BJ (cell line): Measurements from ENCODE around the gene MTMR2. TPM values are rescaled to one million over a fixed set of nuclear protein-coding genes. Genes with fewer than 3 reads are reported as not detected.

ENCODE experiments used
- CTCF ChIA-PET: fragments of 350-600 bp; formaldehyde crosslinking; extraction: SDS; loops from one replicate; lab custom pipeline; 2021; ENCODE audit warnings: antibody characterized with exemption, inconsistent platforms; lab: Yijun Ruan, JAX
- POLR2A ChIA-PET: fragments of 300-600 bp; sonication (Branson Sonifier 250); formaldehyde crosslinking; extraction: SDS; loops from one replicate; lab custom pipeline; 2021; ENCODE audit warnings: antibody characterized with exemption; lab: Charles Lee
- DNase-seq: peaks from one replicate; pipeline ENCODE4 v3.0.0-alpha.2; 2011; ENCODE audit warnings: low read depth
- H3K27me3 ChIP-seq: 2 replicates; pipeline ENCODE4 v1.6.0; 2011; ENCODE audit warnings: low read length; ENCODE audit not compliant: control insufficient read depth, insufficient read depth
- H3K36me3 ChIP-seq: 2 replicates; pipeline ENCODE4 v1.5.1; 2011; ENCODE audit warnings: low read length; ENCODE audit not compliant: control insufficient read depth, insufficient read depth
- H3K4me3 ChIP-seq: 2 replicates; pipeline ENCODE4 v1.5.1; 2011; ENCODE audit warnings: low read depth, mild to moderate bottlenecking, control low read depth, low read length
- CTCF ChIP-seq: IDR thresholded peaks from 2 replicates; pipeline ENCODE4 v1.5.1; 2011; ENCODE audit warnings: low read depth, mild to moderate bottlenecking, control low read depth, inconsistent platforms, low read length, moderate library complexity; ENCODE audit not compliant: insufficient read depth
- polyA plus RNA-seq: library from polyadenylated mRNA; depleted of rRNA; stranded (reverse); fragments of >200 nt; gene quantifications from 2 replicates; pipeline ENCODE4 v1.2.3, GENCODE V29; 2011

Gene MTMR2
- polyA plus RNA-seq, 1 experiment: 19.3 TPM

DNA sequence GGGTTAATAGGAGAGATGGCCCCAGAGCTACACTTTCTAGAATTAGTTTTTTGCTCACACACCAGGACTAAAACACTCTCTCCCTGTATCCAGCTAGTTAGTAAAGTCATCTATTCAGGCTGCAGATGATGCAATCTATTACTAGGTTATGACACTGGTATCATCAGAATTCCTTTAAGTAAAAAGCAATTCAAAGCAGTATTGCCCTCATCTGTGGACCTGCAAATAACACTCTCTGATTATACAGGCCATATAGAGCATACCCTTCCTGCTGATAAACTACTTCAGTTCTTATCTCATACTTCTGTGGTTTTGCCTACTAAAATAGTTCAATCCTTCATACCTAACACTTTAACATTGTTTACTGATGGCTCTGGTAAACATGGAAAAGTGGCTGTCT, 13.5 kb upstream of the MTMR2 start:
- no peak for TF ChIP-seq CTCF
- no peak for DNase-seq
- Histone ChIP-seq H3K4me3 (no peak overlapping the region), H3K36me3 (no peaks in the 10 kb centered on the region), H3K27me3 (no peaks in the 10 kb centered on the region)
- ChIA-PET POLR2A (no interaction called here), CTCF (interaction anchor here (1.0 kb wide), 2 partner anchors 32 to 88 kb away, joined by 3 to 5 read pairs; no protein-coding TSS in a partner anchor)

- Histone ChIP-seq H3K4me3 (no peak overlapping the region), H3K27me3 (no peaks in the 10 kb centered on the region), H3K36me3 (no peaks in the 10 kb centered on the region)
- ChIA-PET CTCF (no interaction called here), POLR2A (no interaction called here)
- TF ChIP-seq CTCF: no peak
- DNase-seq: no peak
These were observed 9.7 kb upstream of the MTMR2 start for GRCh38 chr11:95933594-95933993.

- DNase-seq: no peak
- CTCF ChIA-PET: no interaction called here
- POLR2A ChIA-PET: no interaction called here
- Histone ChIP-seq H3K27me3 (no peaks in the 10 kb centered on the region), H3K4me3 (no peak overlapping the region), H3K36me3 (no peaks in the 10 kb centered on the region)
- TF ChIP-seq CTCF: no peak
These were observed 8.0 kb upstream of the MTMR2 start for GRCh38 chr11:95931916-95932315.

GRCh38 chr11:95930948-95931347, 7.0 kb upstream of the MTMR2 start:
- Histone ChIP-seq H3K36me3 (no peaks in the 10 kb centered on the region), H3K27me3 (no peaks in the 10 kb centered on the region), H3K4me3 (no peak overlapping the region)
- POLR2A ChIA-PET: interaction anchor here (0.6 kb wide), 1 partner anchor 366 kb away, joined by 8 read pairs; no protein-coding TSS in a partner anchor
- no peak for DNase-seq
- no peak for TF ChIP-seq CTCF
- CTCF ChIA-PET: interaction anchor here (1.3 kb wide), 1 partner anchor 11 kb away, joined by 4 read pairs; no protein-coding TSS in a partner anchor

GRCh38 chr11:95926726-95927125, 2.8 kb upstream of the MTMR2 start:
- no peak for TF ChIP-seq CTCF
- CTCF ChIA-PET: no interaction called here
- DNase-seq: no peak
- Histone ChIP-seq H3K27me3 (no peaks in the 10 kb centered on the region), H3K36me3 (no peaks in the 10 kb centered on the region), H3K4me3 (no peak overlapping the region)
- POLR2A ChIA-PET: no interaction called here
